ENCODE data around the gene WIPF3. TPM values are rescaled to one million over a fixed set of nuclear protein-coding genes. Genes with fewer than 3 reads are reported as not detected.
"Not testable (repeated sequence)": the region's sequence is repeated elsewhere in the genome, so short reads cannot be mapped to it uniquely, and the experiment has no call there.

WIPF3 gene
- total RNA-seq, 1 donor from 2014 or later: 11.2 TPM

DNA sequence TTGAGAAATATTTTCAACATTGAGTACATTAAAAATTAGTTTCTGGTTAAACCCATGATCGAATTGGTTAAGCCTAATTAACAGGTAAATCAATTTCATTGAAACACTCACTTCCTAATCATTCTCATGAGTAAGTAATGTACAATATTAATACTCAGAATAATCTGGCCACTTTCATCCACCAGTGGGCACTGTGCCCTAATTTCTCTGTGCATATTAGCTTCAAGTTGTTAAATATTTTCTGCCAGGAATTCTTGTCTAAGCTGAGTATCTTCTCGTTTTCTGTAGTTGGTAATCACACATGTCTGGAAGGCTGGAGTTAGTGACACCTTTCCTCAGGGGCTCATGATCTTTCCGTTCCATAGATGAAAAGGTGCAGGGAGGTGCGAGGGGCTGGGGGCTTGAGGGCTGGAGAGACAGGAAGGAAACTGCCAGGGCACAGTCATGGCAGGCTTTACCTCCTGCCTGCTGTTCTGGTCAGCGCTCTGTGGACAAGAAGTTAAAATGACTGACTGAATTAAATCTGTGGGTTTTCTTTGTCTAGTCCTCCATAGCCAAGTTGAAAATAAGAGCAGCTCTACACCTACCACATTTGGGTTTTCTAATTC lies 71.9 kb downstream of the WIPF3 start:
- DNase-seq (ENCODE audit: low spot score): no peak

DNA sequence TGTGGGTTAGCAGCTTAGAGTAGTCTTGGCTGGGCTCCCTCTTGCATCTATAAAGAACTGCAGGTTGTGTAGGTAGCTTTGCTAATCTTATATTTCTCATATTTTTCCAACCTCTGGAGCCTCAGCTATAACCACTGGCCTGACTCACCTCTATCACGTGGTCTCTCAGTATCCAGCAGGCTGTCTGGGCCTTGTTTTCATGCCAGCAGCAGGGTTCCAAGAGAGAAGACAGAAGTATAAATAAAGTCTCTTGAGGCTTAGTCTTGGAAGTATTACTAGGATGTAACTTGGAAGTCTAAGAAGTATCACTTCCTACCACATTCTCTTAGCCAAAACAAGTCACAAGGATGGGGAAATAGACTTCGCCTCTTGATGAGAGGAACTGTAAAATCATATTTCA lies 73.3 kb downstream of the WIPF3 start:
- DNase-seq (ENCODE audit: low spot score): no peak

DNA sequence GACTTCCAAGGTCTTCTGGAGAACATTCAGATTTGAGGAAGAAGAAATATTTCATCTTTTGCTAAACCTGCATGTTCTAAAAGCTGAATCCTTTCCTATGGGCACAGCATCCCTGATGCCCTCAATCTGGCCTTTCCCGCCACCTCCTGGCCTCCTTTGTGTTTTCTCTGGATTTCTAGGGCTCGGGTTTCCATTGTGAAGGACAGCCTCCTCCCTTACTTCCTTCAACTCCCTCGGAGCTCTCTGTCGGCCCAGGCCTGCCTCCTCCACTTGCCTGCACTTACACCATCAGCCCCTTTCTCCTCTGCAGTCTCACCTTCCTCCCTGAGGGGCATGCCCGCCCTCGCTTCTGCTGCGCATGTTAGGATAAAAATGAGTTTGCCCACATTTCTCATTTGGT lies 75.4 kb downstream of the WIPF3 start:
- no peak for DNase-seq (ENCODE audit: low spot score)

DNA sequence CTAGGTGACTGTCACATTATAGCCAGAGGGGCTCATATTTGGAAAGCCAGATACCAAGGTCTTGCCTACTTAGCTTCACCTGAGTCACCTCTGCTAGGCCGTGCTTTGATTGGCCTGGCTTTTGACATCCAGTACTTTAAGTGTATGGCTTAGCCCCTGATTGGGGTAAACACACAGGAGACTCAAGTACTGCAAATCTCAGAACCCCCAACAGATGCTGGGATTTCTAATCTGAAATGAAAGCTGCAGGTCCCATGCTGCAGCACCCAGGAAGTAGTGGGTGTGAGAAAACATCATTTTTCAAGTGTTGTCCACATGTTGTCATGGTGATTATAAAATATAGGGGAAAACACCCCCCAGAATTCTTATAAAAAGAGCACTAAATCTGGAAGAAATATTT lies 76.2 kb downstream of the WIPF3 start:
- no peak for DNase-seq (ENCODE audit: low spot score)

DNA sequence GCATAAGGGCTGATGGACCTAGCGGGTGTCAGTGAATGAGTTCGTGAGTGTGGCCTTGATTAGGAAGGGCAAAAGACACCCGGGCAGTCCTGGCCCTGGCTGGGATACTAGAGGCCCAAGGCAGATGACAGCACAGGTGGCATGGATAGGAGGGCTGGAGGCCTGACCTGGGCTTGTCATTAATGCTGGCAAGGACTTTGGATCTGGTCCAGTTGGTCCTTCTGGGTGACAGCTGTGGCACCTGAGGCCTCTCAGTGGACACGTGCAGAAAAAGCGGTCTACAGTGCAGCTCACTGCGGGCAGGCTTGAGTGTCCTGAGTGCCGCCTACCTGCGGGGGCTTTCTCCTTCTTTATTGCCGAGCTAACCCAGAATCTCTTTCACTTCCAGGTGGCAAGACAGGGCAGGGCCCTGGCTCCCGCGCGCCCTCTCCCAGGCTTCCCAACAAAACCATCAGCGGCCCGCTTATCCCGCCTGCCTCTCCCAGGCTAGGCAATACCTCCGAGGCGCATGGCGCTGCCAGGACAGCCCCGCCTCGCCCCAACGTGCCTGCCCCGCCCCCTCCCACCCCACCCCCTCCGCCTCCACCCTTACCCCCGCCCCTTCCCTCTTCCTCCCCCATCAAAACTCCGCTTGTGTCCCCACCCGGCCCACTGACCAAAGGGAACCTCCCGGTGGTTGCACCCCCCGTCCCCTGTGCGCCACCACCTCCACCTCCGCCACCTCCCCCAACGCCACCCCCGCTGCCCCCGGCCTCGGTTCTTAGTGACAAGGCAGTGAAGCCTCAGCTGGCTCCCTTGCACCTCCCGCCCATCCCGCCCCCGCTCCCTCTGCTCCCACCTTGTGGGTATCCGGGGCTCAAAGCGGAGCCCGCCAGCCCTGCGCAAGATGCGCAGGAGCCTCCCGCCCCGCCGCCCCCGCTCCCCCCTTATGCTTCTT lies 77.4 kb downstream of the WIPF3 start:
- no peak for DNase-seq (ENCODE audit: low spot score)

DNA sequence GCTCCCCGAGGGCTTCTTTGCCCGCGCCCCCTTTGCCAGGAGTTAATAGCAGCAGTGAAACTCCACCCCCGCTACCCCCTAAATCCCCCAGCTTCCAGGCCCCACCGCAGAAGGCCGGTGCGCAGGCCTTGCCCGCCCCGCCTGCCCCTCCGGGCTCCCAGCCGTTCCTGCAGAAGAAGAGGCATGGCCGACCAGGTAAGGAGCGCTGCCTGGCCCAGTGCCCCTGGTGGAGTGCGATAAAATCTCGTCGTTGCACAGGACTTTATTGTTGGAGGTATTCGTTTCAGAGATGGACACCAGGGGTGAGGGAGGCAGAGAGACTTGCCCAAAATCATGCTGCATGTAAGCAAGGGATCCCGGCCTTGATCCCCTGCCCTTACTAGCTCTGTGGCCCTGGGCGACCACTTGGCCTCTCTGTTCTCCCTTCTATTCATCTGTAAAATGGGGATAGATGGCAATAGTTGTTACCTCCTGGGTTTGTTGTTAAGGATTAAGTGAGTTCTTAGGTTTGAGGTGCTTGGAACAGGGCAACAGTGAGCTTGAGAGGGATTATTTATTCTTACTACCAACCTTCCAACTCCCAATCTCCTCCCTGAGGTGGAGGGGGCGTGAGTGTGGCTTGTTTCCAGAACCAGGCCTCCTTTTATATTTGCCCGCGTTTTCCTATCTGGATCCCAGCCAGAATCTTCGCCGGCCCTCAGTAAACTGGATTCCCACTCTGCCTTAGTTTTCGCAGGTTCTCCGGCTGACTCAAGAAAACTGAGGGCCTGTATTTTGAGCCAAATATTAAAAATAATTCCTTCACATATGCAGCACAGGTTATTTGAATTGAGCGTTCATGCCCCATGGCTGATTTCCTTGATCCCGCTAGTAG lies 78.3 kb downstream of the WIPF3 start:
- DNase-seq (ENCODE audit: low spot score): no peak

DNA sequence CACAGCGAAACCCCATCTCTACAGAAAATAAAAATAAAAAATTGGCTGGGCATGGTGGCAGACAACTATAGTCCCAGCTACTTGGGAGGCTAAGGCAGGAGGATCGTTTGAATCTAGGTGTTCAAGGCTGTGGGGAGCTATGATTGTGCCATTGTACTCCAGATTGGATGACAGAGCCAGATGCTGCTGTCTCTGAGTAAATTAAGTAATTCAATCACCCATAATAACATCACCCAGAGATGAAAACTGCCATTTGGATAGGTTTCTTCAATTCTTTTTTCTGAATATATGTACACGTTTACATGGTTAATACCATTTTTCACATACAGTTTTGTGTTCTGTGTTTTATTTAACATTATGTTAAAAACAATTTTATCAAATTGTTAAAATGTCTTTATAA lies 79.3 kb downstream of the WIPF3 start:
- no peak for DNase-seq (ENCODE audit: low spot score)

DNA sequence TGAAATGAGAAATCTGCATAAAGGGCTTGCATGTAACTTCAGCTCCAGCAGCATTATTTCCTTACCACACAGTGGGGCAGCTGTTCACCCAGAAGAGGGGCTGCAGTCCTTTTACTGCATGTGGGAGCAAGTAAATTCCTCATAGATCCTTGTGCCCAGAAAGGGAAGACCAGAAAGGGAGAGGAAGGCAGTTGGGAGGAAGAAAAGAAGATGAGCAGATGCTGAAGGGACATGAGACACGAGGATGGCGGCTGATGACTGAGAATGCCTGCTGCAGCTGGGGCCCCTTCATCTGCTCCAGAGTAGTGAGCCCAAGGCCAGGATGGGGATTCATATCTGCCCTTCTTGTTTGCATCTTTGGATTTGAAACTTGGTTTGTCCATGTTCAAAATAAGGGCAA lies 80.5 kb downstream of the WIPF3 start:
- no peak for DNase-seq (ENCODE audit: low spot score)

DNA sequence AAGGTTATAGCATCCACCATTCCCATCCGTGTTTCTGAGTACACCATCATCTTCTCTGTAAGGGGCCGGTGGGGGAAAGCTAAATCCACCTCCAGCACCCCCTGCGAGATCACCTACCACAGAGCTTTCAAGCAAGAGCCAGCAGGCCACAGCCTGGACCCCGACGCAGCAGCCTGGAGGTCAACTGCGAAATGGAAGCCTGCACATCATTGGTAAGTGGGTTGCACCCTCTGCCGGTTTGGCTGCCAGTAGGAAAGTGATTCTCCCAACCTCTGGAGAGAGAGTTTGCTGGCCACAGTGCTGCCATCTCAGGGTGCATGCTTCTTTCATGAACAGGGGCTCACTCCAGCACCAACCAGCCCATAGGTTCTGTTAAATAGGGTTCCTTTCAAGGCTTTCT lies 81.7 kb downstream of the WIPF3 start:
- DNase-seq (ENCODE audit: low spot score): no peak

DNA sequence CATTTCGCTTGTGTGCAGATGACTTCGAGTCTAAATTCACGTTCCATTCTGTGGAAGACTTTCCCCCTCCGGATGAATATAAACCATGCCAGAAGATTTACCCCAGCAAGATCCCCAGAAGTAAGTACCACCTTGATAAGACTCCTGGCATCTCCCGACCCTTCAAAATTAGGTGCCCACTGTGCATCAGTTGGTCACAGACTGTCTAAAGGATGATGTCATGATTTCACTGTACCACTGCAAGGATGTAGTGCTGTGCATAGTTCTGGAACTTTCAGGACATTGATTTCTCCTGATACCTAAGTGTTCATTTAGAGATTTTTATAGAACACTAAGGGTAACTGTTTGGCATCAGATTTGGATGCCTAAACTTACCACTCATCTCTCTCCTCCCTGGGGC lies 83.0 kb downstream of the WIPF3 start:
- no peak for DNase-seq (ENCODE audit: low spot score)

DNA sequence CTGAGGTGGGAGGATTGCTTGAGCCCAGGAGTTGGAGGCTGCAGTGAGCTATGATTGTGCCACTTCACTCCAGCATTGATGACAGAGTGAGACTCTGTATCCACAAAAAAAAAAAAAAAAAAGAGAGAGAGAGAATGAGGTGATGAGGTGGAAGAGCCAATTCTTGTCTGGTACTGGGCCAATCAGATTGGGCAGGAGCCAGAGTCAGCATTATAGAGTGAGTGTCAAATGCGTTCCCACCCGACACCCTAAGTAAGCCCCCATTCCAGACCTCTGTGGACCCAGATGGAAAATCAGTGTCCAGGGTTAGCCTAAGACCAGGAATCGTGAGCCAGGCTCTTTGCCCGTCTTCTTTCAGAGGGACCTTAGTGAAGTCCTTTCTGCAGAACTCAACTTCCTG lies 83.9 kb downstream of the WIPF3 start:
- DNase-seq (ENCODE audit: low spot score): no peak

DNA sequence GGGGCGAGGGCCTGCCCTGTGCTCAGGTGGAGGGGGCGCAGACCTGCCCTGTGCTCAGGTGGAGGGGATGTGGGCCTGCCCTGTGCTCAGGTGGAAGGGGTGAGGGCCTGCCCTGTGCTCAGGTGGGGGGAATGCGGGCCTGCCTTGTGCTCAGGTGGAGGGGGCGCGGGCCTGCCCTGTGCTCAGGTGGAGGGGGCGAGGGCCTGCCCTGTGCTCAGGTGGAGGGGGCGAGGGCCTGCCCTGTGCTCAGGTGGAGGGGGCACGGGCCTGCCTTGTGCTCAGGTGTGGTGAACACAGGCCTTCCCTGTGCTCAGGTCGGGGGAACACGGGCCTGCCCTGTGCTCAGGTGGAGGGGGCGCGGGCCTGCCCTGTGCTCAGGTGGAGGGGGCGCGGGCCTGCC lies 84.5 kb downstream of the WIPF3 start:
- not testable (repeated sequence) for DNase-seq (ENCODE audit: low spot score)

DNA sequence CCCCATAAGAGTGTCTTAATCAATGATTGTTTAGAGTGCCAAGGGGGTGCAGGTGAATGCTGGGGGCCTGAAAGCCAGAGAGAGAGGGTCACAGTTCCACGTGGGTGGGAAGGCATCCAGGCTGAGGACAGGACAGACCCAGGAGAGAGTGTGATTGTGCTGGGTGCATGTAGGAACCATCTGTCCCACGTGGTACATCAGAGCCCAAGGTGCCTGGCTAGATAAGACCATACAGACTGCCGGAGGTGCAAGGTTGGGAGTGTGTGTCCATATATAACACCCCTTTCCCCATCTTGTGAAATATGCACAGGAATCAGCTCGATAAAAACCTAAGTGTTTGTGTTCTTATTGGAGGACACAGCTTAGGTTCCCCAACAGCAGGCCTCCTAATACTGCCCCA lies 85.5 kb downstream of the WIPF3 start:
- no peak for DNase-seq (ENCODE audit: low spot score)

DNA sequence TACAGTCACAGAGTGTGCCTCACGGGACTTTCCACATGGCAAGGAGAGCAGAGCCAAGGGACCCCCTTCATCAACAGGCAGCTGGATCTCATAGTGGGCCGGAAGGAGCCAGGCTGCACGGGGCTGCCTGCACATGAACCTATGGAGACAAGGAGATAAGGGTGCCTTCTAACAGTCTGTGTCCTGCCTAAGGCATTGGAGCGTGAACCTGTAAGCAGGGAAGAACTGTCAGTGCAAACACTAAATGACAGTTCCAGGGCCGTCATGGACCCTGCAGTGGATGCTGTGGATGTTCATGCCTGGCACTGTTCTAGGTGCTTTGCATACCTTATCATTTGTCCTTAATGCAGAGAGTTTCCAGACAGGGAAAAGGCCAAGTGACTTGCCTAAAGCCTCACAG lies 85.9 kb downstream of the WIPF3 start:
- DNase-seq (ENCODE audit: low spot score): no peak

DNA sequence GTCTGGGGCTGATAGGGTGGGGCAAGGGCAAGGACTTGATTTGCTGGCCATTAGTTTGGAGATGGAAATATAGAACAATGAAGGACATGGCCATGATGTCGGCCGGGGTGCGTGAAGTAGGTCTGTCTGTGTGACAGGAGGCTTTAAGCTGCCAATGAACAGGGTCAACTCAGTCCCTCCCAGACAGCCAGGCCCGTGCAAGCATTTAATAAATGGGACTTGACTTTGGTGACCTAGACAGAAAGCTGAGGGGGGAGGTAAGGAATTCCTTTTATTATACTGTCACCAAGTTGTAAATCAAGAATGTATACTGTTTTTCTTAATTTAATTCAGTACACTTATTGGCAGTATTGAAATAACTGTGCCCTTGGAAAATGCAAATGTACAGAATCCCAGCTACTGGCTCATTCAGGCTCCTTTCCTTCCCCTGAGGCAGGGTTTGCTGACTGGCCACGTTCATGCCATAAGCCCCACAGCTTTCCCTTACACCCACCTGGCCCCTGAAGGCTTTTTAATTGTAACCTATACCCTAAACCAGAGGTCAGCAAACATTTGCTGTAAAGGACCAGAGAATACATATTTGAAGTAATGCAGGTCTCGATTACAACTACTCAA lies 87.2 kb downstream of the WIPF3 start:
- DNase-seq (ENCODE audit: low spot score): no peak

DNA sequence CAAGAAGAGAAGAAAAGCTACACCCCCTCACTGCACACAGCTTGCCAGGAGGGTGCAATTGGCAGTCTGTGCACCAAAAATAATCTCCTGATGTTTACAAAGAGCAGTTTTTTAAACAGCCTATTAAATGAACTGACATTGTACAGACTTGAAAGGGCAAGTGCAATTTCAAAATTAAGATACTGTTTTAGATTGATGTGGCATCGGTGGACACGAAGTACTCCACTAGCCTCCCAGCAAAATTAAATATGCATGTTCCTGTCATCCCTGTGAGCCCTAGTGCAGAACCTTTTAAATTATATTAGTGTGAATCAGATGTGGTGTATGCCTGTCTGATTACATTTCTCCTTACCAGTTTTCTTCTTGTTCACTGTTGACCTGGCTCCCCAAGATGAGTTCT lies 87.9 kb downstream of the WIPF3 start:
- DNase-seq (ENCODE audit: low spot score): no peak

DNA sequence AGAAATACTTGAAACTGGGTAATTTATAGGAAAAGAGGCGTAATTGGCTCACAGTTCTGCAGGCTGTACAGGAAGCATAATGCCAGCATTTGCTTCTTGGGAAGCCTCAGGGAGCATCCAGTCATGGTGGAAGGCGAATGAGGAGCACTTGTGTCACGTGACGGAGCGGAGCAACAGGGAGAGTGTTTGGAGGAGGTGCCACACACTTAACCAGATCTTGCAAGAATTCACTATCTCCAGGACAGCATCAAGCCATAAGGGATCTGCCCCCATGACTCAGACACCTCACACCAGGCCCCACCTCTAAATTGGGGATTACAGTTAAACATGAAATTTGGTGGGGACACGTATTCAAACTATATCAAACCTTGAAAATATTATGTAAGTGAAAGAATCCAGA lies 89.3 kb downstream of the WIPF3 start:
- DNase-seq (ENCODE audit: low spot score): no peak

DNA sequence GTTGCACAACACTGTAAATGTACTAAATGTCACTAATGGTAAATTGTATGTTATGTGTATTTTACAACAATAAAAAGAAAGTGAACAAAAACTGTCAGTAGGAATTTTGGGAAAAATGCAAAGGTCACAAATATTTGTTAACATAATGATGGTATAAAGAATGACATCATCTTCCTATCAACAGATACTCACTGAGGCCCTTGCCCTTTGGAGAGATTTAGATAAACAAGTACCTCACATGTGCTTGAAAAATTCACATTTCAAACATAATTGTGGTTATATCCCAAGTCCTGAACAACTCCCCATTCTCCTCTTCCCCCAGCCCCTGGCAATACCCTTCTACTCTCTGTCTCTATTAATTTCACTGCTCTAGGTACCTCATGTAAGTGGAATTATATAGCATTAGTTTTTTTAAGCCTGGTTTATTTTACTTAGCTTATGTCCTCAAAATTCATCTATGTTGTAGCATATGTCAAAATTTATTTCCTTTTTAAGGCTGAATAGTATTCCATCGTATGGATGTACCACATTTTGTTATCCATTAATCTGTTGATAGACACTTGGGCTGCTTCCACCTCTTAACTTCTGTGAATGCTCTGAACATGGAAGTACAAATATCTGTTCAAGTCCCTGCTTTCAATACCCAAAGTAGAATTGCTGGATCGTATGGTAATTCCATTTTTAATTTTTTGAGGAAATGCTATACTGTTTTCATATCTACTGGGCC lies 90.5 kb downstream of the WIPF3 start:
- no peak for DNase-seq (ENCODE audit: low spot score)

DNA sequence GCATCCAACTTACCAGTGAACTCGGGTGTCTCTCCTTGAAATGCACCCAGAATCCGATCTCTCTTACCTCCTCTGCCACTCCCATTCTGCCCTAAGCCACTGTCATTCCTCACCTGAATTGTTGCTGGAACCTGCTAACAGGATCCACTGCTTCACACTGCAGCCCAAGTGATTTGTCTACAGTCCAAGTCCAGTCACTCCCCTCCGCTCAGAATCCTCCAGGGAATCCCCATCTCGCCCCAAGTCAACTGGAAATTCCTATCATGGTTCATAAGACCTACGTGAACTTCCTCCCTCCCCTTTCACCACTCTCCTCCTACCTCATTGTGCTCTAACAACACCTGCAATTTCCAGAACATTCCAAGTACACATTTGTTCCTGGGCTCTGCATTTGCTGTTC lies 92.0 kb downstream of the WIPF3 start:
- no peak for DNase-seq (ENCODE audit: low spot score)

DNA sequence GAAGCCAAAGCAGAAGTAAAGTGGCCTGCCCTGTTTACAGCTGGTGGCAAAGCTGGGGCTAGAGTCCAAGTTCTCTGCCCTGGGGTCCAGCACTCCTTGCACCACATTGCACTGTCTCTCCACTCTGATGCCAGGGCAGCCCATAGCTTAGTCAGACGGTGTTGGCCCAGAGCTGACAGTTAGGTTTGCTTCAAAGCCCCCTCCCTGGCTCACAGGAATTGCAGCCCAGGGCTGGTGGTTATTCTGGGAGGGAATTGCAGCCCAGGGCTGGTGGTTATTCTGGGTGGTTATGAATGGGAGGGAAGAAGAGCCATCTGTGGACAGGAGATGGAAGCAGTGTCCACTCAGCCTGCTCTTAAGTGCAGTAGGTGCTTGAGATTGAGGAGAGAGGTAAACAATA lies 94.4 kb downstream of the WIPF3 start:
- no peak for DNase-seq (ENCODE audit: low spot score)
